LoVo (cell line): ENCODE measurements around the gene CRACR2A.

Experiments
- DNase-seq: peaks from one replicate; pipeline ENCODE4 v3.0.0-alpha.2; 2016; ENCODE audit warnings: low spot score

Gene CRACR2A

DNA sequence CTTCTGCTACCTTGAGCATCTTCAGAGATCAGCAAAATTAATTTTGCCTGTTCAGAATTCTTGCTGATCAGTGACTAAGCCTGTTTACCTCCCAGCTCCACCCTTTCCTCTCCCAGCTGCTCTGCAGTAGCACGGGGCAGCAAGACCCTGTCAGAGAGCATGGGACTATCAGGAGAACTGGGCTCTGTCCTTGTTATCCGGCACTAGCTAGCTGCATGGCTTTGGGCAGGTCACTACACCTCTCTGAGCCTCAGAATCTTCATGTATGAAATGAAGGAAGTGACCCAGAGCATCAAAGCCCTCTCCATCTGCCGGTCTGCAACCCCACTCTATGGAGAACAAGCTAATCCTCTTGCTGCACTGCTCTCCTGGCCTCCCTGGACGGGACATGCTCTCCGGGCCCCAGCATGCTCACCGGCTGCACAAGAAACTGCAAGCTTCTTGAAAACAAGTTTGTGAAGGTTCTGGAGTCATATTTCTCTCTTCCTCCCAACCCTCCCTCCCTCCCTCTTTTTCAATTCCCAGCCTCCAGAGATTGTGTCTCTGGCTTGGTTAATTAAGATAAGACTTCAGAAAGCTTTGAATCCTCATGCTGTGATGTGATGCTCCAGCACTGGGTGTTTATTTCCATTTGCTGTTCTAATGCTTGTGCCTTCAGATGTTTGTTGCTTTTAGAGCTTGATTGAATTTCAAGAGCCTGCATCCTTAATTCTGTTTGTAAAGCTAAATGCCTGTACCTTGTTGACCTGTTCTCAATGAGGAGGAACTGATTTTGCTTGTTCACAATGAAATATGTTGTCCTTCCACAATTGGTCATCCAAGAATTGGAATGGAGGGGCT, 101.1 kb downstream of the CRACR2A start:
- DNase-seq, result no peak

DNA sequence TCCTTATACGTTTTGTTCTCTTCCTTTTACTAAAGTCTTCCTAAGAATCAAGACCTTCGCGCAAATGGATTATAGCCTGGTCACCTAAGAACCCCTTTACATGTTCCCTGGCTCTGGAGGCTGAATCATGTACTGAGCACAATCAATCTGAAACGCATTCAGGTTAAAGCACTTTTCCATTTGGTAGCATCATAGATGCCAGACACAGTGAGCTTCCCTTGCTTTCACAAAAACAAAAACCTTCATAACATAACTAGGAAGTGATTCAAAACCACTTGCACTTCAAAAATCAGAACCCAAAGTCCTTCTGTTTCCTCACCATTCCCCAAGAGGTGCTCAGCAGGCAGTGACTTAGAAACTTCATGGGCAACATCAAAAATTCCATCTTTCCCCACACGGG, 105.4 kb downstream of the CRACR2A start:
- DNase-seq, result no peak

DNA sequence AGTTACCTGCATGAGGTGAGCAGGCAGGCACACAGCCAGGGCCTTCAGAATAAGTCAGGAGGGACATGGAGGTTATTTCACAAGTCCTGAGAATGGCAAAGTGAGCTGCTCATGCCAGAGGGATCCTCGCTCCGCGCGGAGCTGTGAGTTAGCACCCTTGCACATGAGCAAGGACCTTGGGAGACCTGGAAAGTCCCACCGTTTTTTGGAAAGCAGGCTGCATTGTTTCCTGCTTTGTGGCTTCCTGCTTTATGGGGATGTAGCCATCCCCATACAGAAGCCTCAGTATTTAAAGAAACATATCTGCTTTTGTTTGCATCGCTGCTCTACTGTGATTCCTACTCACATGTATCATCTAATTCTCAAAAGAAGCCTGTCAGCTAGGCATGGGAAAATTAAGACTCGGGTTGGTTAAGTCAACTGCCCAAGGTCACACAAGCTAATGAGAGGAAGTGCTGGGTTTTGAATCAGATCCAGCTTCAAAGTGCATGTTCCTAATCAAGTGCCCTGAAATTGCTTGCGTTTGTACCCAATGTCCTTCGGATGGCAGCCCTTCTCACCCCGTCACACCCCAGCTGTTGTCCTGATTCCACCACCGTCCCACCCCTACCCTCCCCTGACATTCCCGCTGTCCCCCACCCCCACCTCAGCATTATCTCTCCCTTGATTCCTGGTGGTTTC, 106.2 kb downstream of the CRACR2A start:
- no peak for DNase-seq

DNA sequence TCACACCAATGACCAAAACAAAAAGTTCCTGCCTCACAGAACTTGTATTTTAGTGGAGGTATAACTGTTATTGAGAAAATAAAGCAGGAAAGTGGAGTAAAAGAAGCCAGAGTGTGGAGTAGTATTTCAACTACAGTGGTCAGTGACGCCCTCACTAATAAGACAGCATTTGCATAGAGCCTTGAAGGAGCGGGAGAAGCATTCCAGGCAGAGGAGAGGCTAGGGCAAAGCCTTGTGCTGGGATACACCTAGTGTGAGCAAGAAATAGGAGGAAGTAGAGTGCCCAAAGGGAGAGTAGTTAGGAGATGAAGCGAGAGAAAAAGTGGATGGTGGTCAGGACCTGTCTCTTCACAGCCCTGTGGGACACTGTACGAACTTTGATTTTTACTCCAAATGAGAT, 107.8 kb downstream of the CRACR2A start:
- no peak for DNase-seq

DNA sequence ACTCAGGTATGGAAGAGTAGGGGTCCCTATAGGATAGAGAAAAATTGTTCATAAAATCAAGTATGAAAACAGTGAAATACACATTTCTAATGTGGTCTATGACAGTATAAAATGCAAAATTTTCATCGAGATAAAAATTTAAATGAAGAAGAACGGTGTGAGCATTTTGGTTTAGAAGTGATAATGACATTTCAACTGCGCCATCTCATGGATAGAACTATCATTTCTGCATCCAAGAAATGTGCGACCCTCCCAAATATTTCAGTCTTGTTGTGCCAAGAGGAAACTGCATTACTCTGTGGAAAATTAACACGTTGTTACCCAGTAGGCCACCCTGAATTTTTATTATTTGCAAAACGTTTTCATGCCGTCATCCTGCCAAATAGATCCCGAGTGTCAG, 108.8 kb downstream of the CRACR2A start:
- no peak for DNase-seq

DNA sequence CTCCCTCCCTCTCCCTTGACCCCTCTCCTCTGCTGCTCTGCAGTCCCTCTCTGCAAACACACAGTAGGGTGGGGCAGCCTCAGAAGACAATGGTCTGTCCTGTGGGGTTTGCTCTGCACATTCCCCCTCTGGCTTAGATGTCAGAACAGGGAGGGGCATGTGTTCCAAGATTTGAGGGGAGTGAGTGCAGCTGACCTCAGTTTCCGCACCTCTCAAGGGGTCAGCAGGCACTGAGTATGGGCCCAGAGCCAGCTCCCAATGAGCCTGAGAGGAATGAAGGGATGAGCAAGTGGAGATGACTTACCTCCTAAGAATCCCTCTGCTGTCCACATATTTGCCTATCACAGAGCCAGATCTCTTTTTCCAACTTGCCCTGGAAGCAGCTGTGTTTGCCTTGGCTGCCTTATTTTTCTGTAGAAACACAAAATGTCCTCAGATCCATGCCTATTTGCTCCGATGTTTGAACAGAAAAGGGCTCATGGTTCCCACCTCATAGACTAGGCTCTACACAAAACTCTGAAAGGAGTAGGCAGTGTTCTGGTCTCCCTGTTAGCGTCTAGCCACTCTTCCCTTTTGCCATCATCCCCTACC, 111.4 kb downstream of the CRACR2A start:
- DNase-seq, result peak; percentile 28

DNA sequence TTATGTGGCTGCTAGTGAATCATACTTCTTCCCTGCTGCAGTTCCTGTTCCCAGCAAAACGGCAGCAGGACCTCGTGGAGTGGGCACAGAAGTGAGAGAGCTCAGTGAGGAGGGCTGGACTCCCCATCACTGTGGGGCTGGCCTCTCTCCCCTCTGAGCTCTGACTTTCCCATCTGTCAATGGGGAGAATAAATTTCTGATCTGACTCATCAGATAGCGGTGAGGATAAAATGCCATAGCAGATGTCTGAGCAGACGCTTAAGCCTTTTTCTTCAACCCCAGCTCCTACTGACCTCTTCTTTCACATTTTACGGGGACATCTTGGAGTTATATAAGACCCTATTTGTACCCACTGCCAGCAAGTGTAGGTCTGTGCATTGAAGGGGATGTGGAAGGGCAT, 116.6 kb downstream of the CRACR2A start:
- DNase-seq, result no peak

DNA sequence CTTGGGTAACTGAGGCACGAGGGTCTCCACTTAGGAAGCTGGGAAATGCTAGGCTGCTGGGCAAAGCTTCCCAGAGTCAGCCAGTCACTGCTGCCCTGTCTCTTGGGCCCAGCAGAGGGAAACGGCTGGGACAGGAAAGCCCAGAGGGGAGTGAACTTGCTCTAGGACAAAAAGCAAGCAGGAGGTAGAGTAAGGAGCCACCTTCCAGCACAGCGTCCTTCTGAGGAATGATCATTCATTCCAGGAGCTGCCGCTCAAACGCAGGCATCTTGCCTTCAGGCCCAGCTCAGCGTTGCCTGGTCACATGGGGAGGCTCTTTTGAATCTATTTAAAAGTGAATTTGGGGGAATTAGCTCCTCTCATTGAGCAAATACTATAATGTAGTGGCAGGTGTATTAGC, 118.6 kb downstream of the CRACR2A start:
- DNase-seq, result no peak

DNA sequence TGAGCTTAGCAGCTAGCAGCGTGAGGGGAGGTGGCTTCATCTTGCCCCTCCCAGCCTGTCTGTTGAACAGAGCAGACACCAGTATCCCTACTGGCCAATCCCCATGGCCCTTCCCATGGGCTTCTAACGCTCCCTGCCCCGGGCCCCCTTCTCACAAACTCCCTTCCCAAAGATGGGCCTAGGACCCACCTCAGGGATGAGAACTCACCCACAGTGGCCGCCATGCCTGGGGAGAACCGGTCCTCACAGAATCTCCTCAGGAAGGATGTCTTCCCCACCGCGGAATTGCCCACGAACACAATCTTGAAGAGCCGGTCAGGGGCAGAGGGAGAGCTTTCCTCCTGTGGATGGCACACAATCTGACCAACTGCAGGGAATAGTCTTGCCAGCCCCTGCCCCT, 119.5 kb downstream of the CRACR2A start:
- no peak for DNase-seq

DNA sequence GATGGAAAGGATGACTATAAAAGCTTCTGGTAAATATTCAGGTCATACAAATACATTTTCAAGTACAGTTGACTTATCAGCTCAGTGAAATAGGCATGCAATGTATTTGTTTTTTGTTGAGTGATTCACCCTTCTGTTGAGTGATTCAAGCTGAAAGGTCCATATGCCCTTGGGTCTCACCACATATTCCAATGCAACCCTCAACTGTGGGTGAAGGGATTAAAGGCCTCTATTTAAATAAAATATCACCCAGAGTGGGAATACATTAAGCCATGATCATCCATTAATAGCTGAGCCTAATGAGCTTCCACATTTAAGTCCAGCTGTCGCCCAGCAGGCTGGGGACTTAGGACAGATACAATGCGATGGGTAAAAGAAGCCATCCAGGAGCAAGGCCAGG, 120.2 kb downstream of the CRACR2A start:
- DNase-seq, result no peak

DNA sequence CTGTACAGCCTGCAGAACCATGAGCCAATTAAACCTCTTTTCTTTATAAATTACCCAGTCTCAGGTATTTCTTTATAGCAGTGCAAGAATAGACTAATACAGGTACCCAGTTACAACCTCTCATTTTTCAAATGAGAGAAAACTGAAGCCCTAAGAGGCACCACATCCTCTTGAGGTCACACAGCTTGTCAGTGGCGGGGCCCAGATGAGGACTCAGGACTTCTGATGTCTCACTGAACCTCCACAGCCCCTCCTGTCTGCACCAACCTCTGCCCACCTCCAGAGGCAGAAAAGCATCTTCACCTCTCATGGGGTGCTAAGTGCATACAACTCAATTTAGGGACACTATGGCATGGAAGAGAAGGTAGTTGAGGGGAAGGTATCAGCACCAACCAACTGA, 120.7 kb downstream of the CRACR2A start:
- no peak for DNase-seq

DNA sequence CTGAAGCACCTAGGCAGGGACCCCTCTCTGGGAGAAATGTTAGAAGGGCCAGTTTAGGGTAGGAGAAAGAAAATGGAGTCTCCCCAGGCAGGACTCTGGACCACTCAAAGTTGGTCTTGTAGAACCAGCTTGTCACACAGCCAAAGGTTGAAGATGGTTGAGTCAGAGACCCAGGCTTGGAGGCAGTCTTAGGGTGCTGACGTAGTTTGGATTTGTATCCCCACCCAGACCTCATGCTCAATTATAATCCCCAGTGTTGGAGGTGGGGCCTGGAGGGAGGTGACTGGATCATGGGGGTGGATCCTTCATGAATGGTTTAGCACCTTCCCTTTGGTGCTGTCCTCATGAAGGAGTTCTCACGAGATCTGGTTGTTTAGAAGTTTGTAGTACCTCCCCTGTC, 121.2 kb downstream of the CRACR2A start:
- DNase-seq, result no peak

DNA sequence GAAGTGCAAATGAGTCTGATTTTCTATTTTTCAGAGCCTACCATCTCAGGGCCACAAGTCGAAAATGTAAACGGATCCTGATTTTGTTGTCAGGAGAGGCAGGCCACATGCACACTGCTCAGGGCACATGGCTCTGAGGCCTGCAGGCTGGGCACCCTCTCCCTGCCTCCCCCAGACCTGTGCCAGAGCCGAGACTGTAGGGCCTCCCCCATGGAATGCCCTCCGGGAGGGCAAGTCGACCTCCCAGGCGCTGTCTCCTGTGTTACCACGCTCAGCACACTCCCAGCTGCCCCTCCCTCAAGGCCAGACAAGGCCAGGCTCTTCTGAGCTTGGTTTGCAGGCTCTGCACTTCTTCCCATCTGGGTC, 121.7 kb downstream of the CRACR2A start:
- DNase-seq, result no peak

DNA sequence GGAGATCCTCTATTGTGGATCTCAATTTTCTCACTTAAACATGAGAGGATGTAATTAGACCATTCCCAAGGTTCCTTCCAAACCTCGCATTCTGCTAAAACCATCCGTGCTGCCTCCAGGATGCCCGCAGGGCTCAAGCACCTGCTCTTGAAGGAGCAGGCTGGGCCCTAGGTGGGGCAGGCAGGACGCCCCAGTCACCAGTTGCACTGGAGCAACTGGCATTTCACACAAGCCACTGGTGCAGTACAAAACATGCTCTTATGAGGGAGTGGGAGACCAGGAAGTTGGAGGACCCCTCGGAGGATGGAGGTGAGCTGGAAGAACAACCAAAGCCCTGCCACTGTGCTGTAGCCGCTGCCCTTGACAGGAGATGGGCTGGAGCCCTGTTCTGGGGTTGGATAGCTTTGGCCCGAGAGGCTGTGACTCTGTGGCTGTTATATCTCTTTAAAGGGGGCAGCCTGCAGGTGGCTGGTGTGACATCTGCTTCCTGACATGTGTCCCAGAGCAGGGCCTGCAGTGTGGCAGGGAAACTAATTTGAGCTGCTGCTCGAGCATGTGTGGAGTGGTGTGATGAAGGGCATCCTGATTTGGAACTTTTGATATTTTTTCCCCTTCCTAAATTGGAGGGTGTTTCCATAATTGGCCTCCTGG, 122.2 kb downstream of the CRACR2A start:
- no peak for DNase-seq

DNA sequence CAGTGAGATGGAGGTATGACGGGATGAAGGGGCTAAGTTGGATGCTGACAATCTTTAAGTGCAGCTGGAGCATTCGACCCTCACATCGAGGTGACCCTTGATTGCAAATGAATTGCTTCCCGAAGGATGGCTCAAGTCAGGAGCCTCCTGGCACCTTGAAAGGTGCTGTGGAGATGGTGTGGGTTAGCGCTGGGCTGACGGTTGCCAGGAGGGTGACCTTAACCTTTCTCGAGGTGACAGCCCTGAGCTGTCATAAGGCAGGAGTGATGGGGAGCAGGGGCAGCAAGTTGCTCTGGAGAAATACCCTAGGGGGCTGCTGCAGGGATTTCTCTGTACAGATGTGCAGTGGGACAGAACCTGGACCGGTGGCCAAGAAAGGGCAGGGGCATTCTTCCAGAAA, 122.8 kb downstream of the CRACR2A start:
- no peak for DNase-seq

DNA sequence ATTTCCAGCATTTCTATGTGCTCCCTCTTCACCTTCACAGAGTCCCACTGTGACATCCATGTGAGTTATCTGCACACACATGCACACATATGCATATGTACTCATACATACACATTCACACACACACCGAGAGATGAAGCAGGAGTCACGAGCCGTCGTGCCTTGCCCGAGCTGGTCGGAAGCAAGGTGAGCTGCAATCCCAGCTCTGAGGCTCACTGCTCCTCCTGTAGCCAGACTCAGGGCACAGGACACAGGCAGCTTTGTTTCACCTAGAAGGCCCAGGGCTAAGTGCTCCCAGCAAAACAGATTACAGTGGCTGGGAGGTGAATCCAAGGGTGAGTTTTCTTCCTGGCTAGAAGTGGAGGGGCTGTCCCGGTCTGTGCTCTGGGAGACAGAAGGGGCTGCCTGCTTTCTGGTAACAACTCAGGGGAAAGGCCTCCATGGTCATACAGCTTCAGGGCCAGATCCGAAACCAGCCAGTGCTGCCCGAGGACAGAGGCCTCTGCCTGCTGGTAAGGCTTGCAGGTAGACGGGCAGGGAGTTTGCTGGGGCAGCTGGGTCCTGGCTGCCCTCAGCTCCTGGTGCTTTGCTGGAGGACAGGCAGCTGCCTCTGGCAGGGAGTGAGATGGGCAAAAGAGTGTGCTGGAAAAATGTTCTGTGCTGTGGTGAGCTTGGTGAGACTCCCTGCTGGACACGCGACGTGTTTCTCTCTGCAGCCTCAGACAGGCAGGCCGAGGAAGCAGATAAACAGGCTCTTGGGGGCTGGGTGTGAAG, 123.7 kb downstream of the CRACR2A start:
- DNase-seq, result no peak

DNA sequence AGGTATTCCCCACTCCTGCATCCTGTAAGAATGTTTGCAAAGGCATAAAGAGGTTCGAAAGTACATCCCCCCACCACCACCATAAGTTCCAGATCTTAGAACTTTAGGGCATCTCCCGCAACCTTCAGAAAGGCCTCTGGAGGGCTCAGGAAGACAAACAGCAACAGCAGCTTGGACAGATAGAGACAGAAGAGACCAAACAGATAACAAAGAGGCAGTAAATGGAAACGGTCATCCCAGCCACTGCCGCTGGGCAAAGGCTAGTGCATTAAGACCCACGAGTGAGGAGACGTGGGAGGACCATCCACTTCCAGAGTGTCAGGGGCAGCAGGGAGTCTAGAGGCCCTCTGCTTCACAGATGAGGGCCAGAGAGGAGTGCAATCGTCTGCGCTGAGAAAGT, 124.3 kb downstream of the CRACR2A start:
- DNase-seq, result no peak

DNA sequence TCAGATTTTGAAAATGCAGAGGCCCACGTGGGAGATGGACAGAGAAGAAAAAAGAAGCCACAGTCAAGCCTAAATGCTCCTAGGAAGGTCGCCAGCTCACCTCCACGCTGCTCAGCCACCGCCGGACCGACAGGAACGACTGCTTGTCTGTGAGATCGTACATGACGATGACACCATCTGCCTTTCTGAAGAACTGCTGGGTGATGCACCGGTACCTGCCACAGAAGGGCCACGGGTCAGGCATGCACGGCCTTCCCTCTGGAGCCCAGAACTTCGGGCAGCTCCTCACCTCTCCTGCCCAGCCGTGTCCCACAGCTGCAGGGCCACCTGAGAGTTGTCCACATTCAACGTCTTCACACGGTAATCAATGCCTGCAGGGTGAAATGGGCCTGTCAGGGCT, 125.6 kb downstream of the CRACR2A start:
- DNase-seq, result no peak

DNA sequence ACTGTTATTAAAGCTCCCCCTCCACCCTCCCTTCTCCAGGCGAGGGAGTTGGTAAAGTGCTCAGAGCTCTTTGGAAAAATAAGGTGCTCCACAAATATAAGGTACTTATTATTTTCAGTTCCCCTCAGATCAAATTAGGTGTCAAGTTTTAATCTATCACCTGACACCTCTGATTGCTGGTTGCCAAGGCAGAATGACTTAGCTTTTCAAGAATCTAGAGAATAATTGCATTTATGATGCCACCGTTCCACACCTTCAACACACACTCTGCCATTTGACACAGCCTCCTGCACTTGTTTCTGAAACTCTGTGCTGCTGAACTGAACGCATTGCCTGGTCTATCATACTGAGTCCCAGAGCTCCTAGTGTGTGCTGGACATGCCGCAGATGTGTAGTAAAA, 128.6 kb downstream of the CRACR2A start:
- DNase-seq, result no peak

DNA sequence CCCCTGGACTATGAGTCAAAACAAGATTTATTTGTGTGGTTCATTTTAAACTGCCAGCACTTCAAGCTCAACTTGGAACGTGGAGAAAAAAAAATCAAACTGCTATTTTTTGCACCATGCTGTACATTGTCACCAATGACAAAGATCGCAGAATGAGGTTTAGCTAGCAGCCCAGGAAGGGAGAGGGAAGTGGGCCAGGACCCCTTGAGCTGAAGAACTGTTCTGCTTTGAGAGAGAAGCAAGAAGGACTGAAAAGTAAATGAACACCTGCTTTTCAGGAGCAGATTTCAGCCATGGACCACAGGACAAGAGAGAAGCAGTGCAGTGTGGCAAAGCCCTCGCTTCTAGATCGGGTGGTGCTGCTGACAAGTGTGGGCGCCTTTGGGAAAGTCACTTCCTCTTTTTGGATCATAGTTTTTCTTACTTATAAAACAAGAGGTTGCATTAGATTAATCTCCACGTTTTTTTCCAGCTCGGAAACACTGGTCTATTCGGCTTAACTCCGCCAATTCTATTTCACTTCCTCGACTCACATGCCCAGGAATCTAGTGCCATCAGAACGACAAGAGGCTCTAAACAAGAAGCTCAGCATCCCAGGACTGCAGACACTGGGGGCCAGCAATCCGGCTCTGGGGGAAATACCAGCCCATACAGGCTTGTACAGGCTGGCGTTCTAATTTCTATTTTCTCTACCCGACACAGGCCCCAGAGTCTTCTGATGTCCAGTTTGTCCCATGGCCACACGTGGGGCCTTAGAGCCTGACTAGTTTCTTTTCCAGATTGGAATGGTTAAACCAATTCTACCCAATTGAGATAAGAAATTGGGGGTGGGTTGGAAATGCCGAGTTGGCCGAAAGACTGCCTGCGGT, 129.9 kb downstream of the CRACR2A start:
- no peak for DNase-seq
